Measurements from ENCODE around the gene FGF5.

DNA sequence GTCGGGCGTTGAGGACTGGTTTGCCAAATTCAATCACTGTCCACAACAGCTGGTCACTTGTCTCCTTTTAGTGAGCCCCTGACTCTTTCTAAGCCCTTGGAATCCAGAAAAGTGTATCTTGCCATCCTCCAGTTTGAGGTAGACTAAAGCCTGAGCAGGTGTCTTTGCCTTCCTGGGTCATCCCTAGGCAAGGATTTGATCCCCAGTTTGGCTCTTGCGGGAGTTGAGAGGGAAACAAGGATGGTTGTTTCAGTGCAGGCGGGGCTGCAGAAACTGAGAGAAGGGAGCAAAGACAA lies 2.2 kb upstream of the FGF5 start:
- TF ChIP-seq POLR2AphosphoS5 (IDR thresholded peaks at IDR 0.05; ENCODE audit: low read depth, low read length), result no peak
- no peak for TF ChIP-seq POLR2A (IDR thresholded peaks at IDR 0.05; ENCODE audit: low read depth, low read length)

Measured in GM12891 (cell line).